DMS153 treated with DMSO at 0.1 percent for 48 hours (cell line): ENCODE measurements around the gene FAM114A2.
"Not testable (repeated sequence)": the region's sequence is repeated elsewhere in the genome, so short reads cannot be mapped to it uniquely, and the experiment has no call there.

Source experiments
- DNase-seq: peaks from one replicate; lab custom pipeline; 2025; ENCODE audit not compliant: unreplicated experiment; lab: John Stamatoyannopoulos, UW

The FAM114A2 gene

DNA sequence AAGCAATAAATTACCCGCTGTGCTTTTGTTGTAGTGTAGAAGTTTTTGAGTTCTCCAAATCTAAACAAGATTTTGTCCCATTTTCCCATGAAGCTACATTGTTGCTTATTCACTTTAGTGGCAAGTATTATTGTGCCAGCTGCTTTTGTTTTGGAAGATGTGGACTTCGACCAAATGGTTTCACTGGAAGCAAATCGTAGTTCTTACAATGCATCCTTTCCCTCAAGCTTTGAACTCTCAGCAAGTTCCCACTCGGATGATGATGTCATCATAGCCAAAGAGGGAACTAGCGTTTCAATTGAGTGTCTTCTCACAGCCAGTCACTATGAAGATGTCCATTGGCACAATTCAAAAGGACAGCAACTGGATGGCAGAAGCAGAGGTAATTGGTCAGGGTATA, 10.9 kb upstream of the FAM114A2 start:
- DNase-seq: no peak

DNA sequence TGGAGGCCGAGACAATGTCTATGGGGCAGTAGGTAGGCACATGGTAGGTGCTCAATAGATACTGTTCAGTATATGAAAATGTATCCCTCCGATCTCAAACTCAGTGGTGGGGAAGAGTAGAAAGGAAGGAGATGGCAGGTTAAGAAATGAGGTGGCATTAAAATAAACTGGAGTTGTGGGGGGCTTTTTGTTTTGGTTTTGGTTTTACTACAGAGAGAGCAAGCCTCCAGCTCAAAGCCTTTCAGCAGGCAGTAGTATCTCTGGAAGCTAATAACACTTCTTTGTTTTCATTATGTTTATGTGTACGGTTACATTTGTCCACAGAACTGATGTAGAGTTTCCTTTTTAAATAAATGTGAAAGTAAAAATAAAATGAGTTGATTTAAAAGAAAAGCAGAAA, 8.6 kb upstream of the FAM114A2 start:
- no peak for DNase-seq

GRCh38 chr5:154046486-154046885, 7.8 kb upstream of the FAM114A2 start:
- no peak for DNase-seq

GRCh38 chr5:154044581-154044980, 5.9 kb upstream of the FAM114A2 start:
- DNase-seq: no peak

DNA sequence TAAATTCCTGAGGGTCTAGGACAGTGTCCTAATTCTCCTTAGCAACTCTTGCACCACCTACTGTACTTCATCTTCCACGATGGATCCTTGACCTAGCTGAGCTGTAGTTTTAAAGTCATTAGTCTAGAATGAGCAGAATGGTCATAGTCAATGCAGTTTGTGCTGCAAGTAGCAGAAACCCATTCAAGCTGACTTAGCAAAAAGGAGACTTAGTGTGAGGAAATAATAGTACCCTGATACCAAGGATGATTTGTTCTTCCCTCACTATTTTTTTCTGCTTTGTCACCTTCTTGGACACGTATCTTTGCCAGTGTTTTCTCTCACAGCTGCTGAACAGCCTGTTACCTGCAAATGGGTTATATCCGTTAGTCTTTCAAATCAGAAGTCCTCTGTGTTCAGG, 5.4 kb upstream of the FAM114A2 start:
- DNase-seq: no peak

- DNase-seq: no peak
Measured at GRCh38 chr5:154042766-154043165, 4.1 kb upstream of the FAM114A2 start.

DNA sequence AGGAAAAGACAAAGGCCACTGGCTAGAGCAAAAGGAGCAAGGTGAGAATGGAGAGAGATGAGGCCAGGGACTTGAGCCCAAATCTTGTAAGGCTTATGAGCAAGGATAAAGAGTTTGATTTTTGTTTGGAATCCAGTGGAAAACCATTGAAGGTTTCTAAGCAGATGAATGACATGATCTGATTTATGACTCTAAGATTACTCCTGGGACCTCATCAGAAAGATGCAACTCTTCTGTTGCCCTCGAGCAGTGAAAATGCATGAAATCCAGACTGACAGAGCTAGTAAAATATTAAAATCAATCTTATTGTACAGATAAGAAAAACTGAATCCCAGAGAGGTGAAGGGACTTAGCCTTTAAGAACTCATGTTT, 734 bp upstream of the FAM114A2 start:
- no peak for DNase-seq

DNA sequence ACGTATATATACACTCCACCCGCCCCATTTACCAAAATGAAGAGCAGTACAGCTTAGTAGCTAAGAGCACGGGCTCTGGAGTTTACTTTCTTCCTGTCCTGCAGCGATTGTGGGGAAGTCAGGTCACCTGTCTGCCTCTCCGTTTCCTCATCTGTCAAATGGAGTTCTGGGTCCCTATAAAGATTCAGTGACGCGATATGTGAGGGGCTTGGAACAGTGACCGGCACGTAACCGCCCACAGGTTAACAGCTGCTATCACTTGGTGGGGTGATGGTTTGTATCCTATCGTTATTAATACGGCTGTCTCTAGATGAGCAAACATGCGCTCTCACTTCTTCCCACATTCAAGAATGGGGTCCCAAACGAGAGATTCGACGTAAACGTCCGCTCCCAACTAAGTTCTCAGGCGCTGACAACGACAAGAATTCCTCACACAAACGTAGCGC, 426 bp downstream of the FAM114A2 start:
- no peak for DNase-seq

DNA sequence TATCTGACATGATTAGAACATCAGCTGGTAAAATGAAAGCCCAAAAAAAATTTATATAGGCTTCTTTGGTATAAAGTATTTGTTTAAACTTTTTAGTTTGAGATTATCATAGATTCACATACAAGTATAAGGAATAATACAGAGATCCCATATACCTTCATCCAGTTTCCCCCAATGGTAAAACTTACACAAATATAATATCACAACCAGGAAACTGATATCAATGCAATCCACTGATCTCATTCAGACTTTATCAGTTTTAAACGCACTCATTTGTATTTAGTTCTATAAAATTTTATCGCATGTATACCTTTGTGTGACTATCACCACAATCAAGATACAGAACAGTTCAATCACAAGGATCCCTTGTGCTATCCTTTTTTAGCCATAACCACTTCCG, 3.8 kb downstream of the FAM114A2 start:
- no peak for DNase-seq

- no peak for DNase-seq
Measured at GRCh38 chr5:154031937-154032489, 6.7 kb downstream of the FAM114A2 start.

DNA sequence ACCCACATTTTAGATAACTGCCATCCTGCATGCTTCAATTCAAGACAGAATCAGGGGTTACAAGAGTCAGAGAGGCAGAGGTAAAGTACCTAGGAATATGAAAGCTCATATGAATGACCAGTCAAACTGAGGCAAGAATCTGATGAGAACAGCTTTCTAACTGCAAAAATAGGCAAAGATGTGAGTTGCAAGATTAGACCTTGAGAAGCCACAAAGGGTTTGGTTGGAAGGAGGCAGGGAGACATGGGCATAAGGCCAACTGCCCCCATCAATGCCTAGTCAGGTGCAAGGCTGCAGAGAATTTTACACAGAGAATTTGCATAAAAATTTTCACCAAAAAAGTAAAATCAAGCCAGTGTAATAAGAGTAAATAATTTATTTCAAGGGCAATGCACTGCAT, 12.8 kb downstream of the FAM114A2 start:
- no peak for DNase-seq

DNA sequence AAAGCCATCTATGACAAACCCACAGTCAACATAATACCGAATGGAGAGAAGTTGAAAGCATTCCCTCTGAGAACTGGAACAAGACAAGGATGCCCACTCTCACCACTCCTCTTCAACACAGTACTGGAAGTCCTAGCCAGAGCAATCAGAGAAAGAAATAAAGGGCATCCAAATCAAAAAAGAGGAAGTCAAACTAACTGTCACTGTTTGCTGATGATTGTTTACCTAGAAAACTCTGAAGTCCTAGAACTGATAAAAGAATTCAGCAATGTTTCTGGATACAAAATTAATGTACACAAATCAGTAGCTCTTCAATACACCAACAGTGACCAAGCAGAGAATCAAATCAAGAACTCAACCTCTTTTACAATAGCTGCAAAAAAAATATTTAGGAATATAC, 19.8 kb downstream of the FAM114A2 start:
- DNase-seq: not testable (repeated sequence)

DNA sequence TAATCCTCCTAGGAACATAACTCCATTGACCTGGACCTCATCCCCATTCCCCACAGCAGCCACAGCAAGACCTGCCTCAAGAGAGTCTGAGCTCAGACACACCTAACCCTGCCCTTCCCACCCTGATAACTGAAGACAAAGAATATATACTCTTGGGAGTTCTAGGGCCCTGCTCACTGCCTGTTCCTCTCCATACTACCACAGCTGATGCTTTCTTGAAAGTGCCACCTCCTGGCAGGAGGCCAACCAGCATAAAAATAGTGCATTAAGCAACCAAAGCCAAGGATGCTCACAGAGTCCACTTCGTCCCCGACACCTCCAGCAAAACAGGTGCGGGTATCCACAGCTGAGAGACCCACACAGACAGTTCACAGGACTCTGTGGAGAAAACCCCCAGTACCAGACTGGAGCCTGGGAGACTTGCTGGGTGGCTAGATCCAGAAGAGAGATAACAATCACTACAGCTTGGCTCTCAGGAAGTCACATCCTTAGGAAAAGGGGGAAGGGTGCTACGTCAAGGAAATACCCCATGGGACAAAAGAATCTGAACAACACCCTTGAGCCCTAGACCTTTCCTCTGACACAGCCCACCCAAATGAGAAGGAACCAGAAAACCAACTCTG, 23.5 kb downstream of the FAM114A2 start:
- DNase-seq: no peak

GRCh38 chr5:154010660-154011059, 28.1 kb downstream of the FAM114A2 start:
- DNase-seq: no peak

GRCh38 chr5:154005648-154006047, 33.1 kb downstream of the FAM114A2 start:
- DNase-seq: no peak

- DNase-seq: no peak
Measured at GRCh38 chr5:154002511-154003020, 36.1 kb downstream of the FAM114A2 start.

DNA sequence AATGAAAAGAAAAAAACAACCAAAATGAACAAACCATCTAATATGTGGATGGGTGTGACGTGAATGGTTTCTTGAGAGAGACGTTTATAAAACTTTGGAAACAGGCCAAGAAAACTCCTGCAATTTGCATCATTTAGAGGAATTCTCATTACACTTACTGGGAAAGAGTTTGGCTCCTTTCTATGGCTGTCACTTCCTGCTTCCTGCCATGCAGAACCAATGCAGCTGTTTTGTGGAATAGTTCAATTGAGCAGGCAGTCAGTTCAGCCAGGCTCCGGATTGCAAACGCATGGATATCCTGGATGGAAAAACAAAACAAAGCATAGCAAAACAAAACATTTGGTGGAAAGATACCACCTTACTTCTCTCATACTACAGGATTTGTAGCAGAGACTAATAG, 36.6 kb downstream of the FAM114A2 start:
- no peak for DNase-seq

GRCh38 chr5:154000703-154001102, 38.0 kb downstream of the FAM114A2 start:
- DNase-seq: no peak

DNA sequence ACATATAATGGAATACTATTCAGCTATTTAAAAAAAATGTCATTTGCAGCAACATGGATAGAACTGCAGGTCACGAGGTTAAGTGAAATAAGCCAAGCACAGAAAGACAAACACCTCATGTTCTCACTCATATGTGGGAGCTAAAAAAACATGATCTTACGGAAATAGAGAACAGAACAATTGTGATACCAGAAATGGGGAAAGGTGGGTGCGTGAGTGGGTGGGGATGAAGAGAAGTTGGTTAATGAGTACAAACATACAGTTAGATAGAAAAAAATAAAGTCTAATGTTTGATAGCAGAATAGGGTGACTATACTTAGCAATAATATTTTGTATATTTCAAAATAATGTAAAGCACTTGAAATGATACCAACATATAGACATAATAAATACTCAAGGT, 38.7 kb downstream of the FAM114A2 start:
- DNase-seq: no peak

GRCh38 chr5:153998768-153999167, 39.9 kb downstream of the FAM114A2 start:
- DNase-seq: no peak

DNA sequence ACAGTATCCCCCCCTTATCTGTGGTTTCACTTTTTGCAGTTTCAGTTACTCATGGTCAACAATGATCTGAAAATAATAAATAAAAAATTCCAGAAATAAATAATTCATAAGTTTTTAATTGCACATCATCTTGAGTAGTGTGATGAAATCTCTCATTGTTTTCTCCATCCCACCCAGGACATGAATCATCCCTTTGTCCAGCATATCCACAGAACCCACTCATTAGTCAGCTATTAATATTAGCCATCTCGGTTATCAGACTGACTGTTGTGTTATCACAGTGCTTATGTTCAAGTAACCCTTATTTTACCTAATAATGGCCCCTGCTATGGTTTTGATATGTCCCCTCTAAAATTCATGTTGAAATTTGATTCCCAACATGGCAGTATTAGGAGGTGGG, 40.7 kb downstream of the FAM114A2 start:
- no peak for DNase-seq

DNA sequence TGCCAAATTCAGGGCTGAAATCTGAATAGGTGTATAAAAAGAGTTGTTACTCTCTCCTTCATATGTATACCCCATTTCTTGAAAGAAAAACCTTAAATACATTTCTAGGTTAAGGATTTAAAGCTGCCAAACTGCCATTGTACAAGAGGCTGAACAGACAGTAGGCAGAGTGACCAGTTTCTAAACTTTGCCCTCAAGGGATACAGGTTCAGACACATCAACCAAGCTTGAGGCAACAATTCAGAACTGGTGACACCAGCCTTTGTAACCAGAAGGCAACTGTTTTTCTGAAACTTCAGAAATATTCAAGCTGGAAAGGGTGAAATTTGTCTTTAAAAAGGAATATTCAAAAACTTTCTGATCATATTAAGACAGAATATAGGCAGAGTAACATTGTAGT, 47.5 kb downstream of the FAM114A2 start:
- DNase-seq: no peak

DNA sequence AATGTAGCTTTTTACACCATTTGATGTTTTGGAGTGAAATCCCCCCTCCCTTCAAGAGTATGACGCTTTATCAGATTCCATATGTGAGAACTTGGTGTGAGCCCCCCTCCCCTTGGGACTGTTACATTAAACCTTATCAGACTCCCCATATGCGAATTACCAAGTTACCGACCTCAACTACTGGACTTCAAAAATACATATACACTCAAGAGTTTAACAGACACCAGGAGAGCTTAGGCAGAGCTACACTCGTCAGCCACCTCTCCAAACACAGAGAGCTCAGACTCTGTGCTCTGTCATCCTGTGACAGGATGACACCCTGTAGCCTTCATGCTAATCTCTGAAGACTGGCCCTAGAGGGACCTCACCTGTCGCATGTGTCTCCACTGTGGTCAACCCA, 50.2 kb downstream of the FAM114A2 start:
- no peak for DNase-seq
